Astrocyte (in vitro differentiated cells and primary cell): ENCODE data around the gene CRACDL. TPM values are rescaled to one million over a fixed set of nuclear protein-coding genes. Genes with fewer than 3 reads are reported as not detected.

Experiments used
- DNase-seq: peaks from one replicate; pipeline ENCODE4 v3.0.0-alpha.2; 2010; ENCODE audit warnings: low read depth
- FAIRE-seq: peaks from 2 replicates; lab custom pipeline; 2011; peaks lifted over from hg19 to GRCh38; lab: Jason Lieb, UNC
- H2AFZ ChIP-seq: 2 replicates; pipeline ENCODE4 v1.6.0; 2012; ENCODE audit warnings: low read depth, low read length, inconsistent platforms
- H3K27ac ChIP-seq: 2 replicates; pipeline ENCODE4 v1.5.1; 2011; ENCODE audit warnings: low read depth, low read length, inconsistent platforms
- H3K27me3 ChIP-seq: 2 replicates; pipeline ENCODE4 v1.6.0; 2011; ENCODE audit warnings: low read length, inconsistent platforms; ENCODE audit not compliant: insufficient read depth
- H3K36me3 ChIP-seq: 2 replicates; pipeline ENCODE4 v1.5.1; 2011; ENCODE audit warnings: low read length, inconsistent platforms; ENCODE audit not compliant: insufficient read depth
- H3K4me1 ChIP-seq: 2 replicates; pipeline ENCODE4 v1.5.1; 2011; ENCODE audit warnings: low read length, inconsistent platforms; ENCODE audit not compliant: insufficient read depth
- H3K4me2 ChIP-seq: 2 replicates; pipeline ENCODE4 v1.6.0; 2012; ENCODE audit warnings: low read length, inconsistent platforms
- H3K4me3 ChIP-seq: 2 replicates; pipeline ENCODE4 v1.5.1; 2011; ENCODE audit warnings: low read depth, mild to moderate bottlenecking, low read length, inconsistent platforms; ENCODE audit not compliant: insufficient read depth
- H3K79me2 ChIP-seq: 2 replicates; pipeline ENCODE4 v1.6.0; 2012; ENCODE audit warnings: mild to moderate bottlenecking, low read length, inconsistent platforms; ENCODE audit not compliant: insufficient read depth
- H3K9ac ChIP-seq: 2 replicates; pipeline ENCODE4 v1.6.0; 2012; ENCODE audit warnings: mild to moderate bottlenecking, low read length, inconsistent platforms
- H3K9me3 ChIP-seq: 2 replicates; pipeline ENCODE4 v1.5.1; 2012; ENCODE audit warnings: low read depth, mild to moderate bottlenecking, low read length, inconsistent platforms; ENCODE audit not compliant: insufficient read depth
- H4K20me1 ChIP-seq: 2 replicates; pipeline ENCODE4 v1.6.0; 2012; ENCODE audit warnings: low read length, inconsistent platforms; ENCODE audit not compliant: insufficient read depth
- H3K27ac Mint-ChIP-seq: one replicate; pipeline ENCODE4 v1.8.0; 2021; ENCODE audit warnings: mild to moderate bottlenecking, mixed read lengths; ENCODE audit not compliant: unreplicated experiment
- H3K27me3 Mint-ChIP-seq: one replicate; pipeline ENCODE4 v1.8.0; 2021; ENCODE audit warnings: low read depth, mixed read lengths; ENCODE audit not compliant: unreplicated experiment
- H3K36me3 Mint-ChIP-seq: one replicate; pipeline ENCODE4 v1.8.0; 2021; ENCODE audit warnings: low read depth, mixed read lengths; ENCODE audit not compliant: unreplicated experiment
- H3K4me1 Mint-ChIP-seq: one replicate; pipeline ENCODE4 v1.8.0; 2021; ENCODE audit warnings: low read depth, mixed read lengths; ENCODE audit not compliant: unreplicated experiment
- H3K4me3 Mint-ChIP-seq: one replicate; pipeline ENCODE4 v1.8.0; 2021; ENCODE audit warnings: mild to moderate bottlenecking, moderate library complexity, mixed read lengths; ENCODE audit not compliant: unreplicated experiment
- H3K9me3 Mint-ChIP-seq: one replicate; pipeline ENCODE4 v1.8.0; 2021; ENCODE audit warnings: mild to moderate bottlenecking, mixed read lengths; ENCODE audit not compliant: unreplicated experiment
- CTCF ChIP-seq: IDR thresholded peaks from 2 replicates; pipeline ENCODE4 v1.5.1; 2011; ENCODE audit warnings: low read depth, mild to moderate bottlenecking, inconsistent platforms, low read length, moderate library complexity; ENCODE audit not compliant: insufficient read depth
- EZH2 ChIP-seq: IDR thresholded peaks from 2 replicates; pipeline ENCODE4 v1.6.1; 2012; ENCODE audit warnings: mild to moderate bottlenecking, low read length, inconsistent platforms; ENCODE audit not compliant: insufficient read depth
- total RNA-seq: library from RNA; stranded (reverse); gene quantifications from 2 replicates; pipeline ENCODE4 v1.2.1, GENCODE V29; 2021

Gene CRACDL
- total RNA-seq, 1 donor from 2014 or later, result 1.8 TPM

GRCh38 chr2:98793897-98794830 lies 141.9 kb downstream of the CRACDL start:
- H3K9ac ChIP-seq, result no peak overlapping the region
- TF ChIP-seq EZH2 (no peak), CTCF (no peak)
- Mint-ChIP-seq H3K4me1 (peaks cover 10% of the 10 kb centered on the region), H3K27me3 (peaks cover 12% of the 10 kb centered on the region), H3K4me3 (no peak overlapping the region), H3K9me3 (peaks cover 2% of the 10 kb centered on the region), H3K27ac (no peak overlapping the region), H3K36me3 (peaks cover 1% of the 10 kb centered on the region)
- H3K27me3 ChIP-seq, result peaks cover 13% of the 10 kb centered on the region
- H2AFZ ChIP-seq, result no peak overlapping the region
- no peaks in the 10 kb centered on the region for H3K4me1 ChIP-seq
- no peak for DNase-seq
- no peaks in the 10 kb centered on the region for H3K79me2 ChIP-seq
- no peak overlapping the region for H3K4me3 ChIP-seq
- FAIRE-seq, result no peak
- no peaks in the 10 kb centered on the region for H3K9me3 ChIP-seq
- no peaks in the 10 kb centered on the region for H4K20me1 ChIP-seq
- no peak overlapping the region for H3K4me2 ChIP-seq
- H3K27ac ChIP-seq, result no peak overlapping the region
- no peaks in the 10 kb centered on the region for H3K36me3 ChIP-seq

GRCh38 chr2:98793275-98793674 lies 142.8 kb downstream of the CRACDL start:
- peak; percentile 25 for DNase-seq
- Mint-ChIP-seq H3K9me3 (peaks cover 2% of the 10 kb centered on the region), H3K27ac (no peak overlapping the region), H3K4me1 (peaks cover 10% of the 10 kb centered on the region), H3K27me3 (peaks cover 13% of the 10 kb centered on the region), H3K4me3 (no peak overlapping the region), H3K36me3 (peaks cover 1% of the 10 kb centered on the region)
- no peak overlapping the region for H3K9ac ChIP-seq
- no peak for TF ChIP-seq EZH2
- no peak for TF ChIP-seq CTCF
- H3K36me3 ChIP-seq, result no peaks in the 10 kb centered on the region
- no peaks in the 10 kb centered on the region for H4K20me1 ChIP-seq
- no peak overlapping the region for H2AFZ ChIP-seq
- H3K4me2 ChIP-seq, result no peak overlapping the region
- no peak overlapping the region for H3K4me3 ChIP-seq
- no peaks in the 10 kb centered on the region for H3K79me2 ChIP-seq
- H3K9me3 ChIP-seq, result no peaks in the 10 kb centered on the region
- peaks cover 14% of the 10 kb centered on the region for H3K27me3 ChIP-seq
- no peaks in the 10 kb centered on the region for H3K4me1 ChIP-seq
- H3K27ac ChIP-seq, result no peak overlapping the region
- no peak for FAIRE-seq

DNA sequence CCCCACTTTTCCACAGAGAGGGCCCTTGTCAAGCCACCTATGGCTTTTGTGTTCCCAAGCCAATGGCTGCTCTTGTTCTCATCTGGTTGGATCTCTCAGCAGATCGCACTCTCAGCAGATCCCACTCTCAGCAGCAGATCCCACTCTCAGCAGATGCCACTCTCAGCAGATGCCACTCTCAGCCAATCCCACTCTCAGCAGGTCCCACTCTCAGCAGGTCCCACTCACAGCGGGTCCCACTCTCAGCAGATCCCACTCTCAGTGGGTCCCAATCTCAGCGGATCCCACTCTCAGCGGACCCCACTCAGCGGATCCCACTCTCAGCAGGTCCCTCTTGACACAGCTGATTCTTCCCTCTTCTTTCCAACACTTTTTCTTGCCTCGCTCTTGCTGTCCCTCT lies 145.8 kb downstream of the CRACDL start:
- no peak for DNase-seq
- no peaks in the 10 kb centered on the region for H4K20me1 ChIP-seq

More for the DNA sequence above, 145.8 kb downstream of the CRACDL start:
- Mint-ChIP-seq H3K4me3 (no peak overlapping the region), H3K9me3 (peaks cover 2% of the 10 kb centered on the region), H3K27me3 (peaks cover 17% of the 10 kb centered on the region), H3K27ac (no peak overlapping the region), H3K36me3 (no peaks in the 10 kb centered on the region), H3K4me1 (peaks cover 10% of the 10 kb centered on the region)
- no peak overlapping the region for H3K9ac ChIP-seq
- H3K4me3 ChIP-seq, result no peak overlapping the region
- FAIRE-seq, result no peak
- no peak for TF ChIP-seq CTCF
- no peak for TF ChIP-seq EZH2
- no peak overlapping the region for H2AFZ ChIP-seq
- no peaks in the 10 kb centered on the region for H3K79me2 ChIP-seq
- peaks cover 11% of the 10 kb centered on the region for H3K27me3 ChIP-seq
- no peaks in the 10 kb centered on the region for H3K36me3 ChIP-seq
- H3K27ac ChIP-seq, result no peak overlapping the region
- H3K9me3 ChIP-seq, result no peaks in the 10 kb centered on the region
- no peaks in the 10 kb centered on the region for H3K4me1 ChIP-seq
- H3K4me2 ChIP-seq, result no peak overlapping the region
